T1000 (cell line): Measurements from ENCODE around the gene ITGA7.

Experiments used
- DNase-seq: peaks from one replicate; lab custom pipeline; 2025; ENCODE audit warnings: mixed read lengths; lab: John Stamatoyannopoulos, UW

ITGA7 gene

GRCh38 chr12:55733021-55733555, 25.4 kb upstream of the ITGA7 start:
- no peak for DNase-seq

GRCh38 chr12:55732288-55732687, 24.6 kb upstream of the ITGA7 start:
- DNase-seq = no peak

GRCh38 chr12:55729819-55730818, 22.4 kb upstream of the ITGA7 start:
- DNase-seq = no peak

- peak; percentile 86 for DNase-seq
These were observed 21.5 kb upstream of the ITGA7 start, which contains the start of gene CD63 for GRCh38 chr12:55728939-55729818. TSS of gene CD63 (minus strand) at chr12:55729009. CDS start at chr12:55728341, 668 bp downstream.

GRCh38 chr12:55728186-55728938, 20.7 kb upstream of the ITGA7 start:
- DNase-seq = peak; percentile 48

- DNase-seq = peak; percentile 25
These were observed 20.0 kb upstream of the ITGA7 start for GRCh38 chr12:55727643-55728185.

- no peak for DNase-seq
These were observed 19.3 kb upstream of the ITGA7 start for GRCh38 chr12:55726971-55727370.

- DNase-seq = no peak
These were observed 17.9 kb upstream of the ITGA7 start for GRCh38 chr12:55725556-55725955.

GRCh38 chr12:55724940-55725309, 17.2 kb upstream of the ITGA7 start:
- DNase-seq = no peak

- no peak for DNase-seq
These were observed 16.7 kb upstream of the ITGA7 start for GRCh38 chr12:55724226-55724939.

GRCh38 chr12:55723516-55724225, 16.0 kb upstream of the ITGA7 start:
- DNase-seq = no peak

GRCh38 chr12:55722948-55723347, 15.2 kb upstream of the ITGA7 start:
- DNase-seq = no peak

GRCh38 chr12:55721601-55722213, 14.0 kb upstream of the ITGA7 start:
- no peak for DNase-seq

- DNase-seq = peak; percentile 92
These were observed 13.3 kb upstream of the ITGA7 start for GRCh38 chr12:55720894-55721444.

- DNase-seq = no peak
These were observed 12.4 kb upstream of the ITGA7 start, which contains the start of gene RDH5 for GRCh38 chr12:55720071-55720564. TSS of gene RDH5 (plus strand) at chr12:55720393. CDS start at chr12:55721185, 792 bp downstream.

GRCh38 chr12:55719371-55719770, 11.7 kb upstream of the ITGA7 start:
- no peak for DNase-seq

GRCh38 chr12:55718624-55719275, 11.0 kb upstream of the ITGA7 start:
- DNase-seq = no peak

- no peak for DNase-seq
These were observed 10.3 kb upstream of the ITGA7 start for GRCh38 chr12:55718015-55718414.
